ENCODE data around the gene TRIM38.
A peak's percentile ranks its signal among the peaks of the same experiment; 100 is the strongest.
"Not testable (repeated sequence)": the region's sequence is repeated elsewhere in the genome, so short reads cannot be mapped to it uniquely, and the experiment has no call there.

The TRIM38 gene

DNA sequence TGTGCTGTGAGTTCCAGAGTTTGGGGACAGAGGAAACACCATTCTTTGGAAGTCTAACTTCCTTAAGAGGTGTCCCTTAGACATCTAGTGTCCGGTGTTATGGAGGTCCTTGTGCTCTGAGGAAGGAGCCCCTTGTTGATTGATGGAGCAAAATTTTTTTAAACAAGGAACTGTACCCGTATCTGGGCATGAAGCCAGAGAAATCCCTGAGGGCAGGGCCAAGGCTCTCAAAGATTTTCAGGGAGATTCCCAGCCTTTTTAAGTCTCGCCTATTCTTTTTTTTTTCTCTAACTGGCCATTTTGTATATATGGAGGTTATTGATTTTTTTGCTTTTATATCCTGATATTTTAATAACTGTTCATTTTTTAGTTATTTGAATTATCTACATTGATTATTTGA lies 45.9 kb downstream of the TRIM38 start:
- no peak for DNase-seq

DNA sequence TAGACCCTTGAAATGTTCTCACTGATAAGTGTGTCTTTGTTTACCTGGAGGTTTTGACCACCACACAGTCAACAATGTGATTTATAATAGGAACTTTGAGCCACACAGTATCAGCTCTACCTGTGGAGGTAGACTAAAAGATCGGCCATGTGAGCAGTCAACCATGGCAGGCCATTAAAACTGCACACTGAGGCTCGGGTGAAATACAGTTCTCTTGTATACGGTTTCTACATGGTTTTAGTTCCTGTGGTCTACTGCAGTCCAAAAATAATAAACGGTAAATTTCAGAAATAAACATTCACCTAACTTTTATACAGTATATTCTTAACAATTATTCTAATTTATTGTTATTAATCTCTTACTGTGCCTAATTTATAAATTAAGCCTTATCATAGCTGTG lies 47.2 kb downstream of the TRIM38 start:
- DNase-seq = no peak

DNA sequence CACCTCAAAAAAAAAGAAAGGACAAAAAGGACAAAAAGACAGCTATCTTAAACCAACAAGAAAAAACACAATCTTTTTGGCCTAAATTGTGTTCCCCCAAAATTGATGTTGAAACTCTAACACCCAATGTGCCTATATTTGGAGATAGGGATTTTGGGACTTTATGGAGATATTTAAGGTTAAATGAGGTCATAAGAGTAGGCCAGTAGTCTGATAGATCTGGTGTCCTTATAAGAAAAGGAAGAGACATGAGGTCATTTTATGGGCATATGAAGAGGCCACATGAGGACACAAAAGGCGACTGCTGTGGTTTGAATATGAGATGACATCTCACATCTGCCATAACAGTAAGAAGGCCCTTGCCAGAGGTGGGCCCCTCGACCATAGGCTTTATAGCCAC lies 49.5 kb downstream of the TRIM38 start:
- DNase-seq = no peak

DNA sequence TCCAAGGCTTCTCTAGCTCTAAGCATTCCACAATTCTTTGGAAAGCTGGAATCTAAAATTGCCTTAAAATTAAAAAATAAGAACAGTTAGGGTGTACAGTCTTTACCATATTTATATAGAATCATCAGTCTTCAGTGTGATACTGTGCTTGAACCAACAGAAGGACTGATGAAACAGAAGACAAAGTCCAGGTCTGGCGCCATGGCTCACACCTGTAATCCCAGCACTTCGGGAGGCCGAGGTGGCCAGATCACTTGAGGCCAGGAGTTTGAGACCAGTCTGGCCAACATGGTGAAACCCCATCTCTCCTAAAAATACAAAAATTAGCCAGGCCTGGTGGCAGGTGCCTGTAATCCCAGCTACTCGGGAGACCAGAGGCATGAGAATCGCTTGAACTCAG lies 51.8 kb downstream of the TRIM38 start:
- not testable (repeated sequence) for DNase-seq

DNA sequence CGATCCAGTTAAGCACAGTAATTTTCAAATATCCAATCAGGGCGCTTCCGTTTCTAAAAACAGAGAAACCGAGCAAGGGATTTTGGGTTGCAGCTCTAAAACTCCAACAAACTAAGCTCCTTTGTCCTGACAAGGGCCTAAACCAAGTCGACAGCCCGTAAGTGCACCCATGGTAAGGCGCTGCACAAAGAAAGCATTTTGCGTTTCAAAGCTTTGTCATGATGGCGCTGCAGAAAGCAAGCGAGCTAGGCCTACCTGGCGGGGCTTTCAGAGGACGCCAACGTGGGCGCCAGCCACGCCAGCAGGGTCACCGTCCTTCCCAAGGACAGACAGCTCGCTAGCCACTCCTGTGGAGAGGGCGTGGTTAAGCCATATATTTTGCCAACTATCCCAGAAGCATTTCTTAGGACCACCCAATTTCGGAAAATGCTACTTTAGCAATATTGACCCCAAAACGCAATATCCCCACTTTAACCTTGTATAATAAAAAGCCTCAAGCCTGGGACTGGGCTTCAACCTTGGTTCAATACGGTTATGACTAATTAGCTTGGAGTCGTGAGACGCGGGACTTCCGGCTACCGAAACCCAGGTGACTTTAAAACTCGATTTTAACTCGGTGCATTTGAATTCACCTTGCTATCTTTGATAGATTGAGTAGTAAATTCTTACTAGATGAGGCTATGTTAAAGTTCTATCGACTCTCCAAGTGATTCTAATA lies 53.8 kb downstream of the TRIM38 start:
- DNase-seq = no peak

DNA sequence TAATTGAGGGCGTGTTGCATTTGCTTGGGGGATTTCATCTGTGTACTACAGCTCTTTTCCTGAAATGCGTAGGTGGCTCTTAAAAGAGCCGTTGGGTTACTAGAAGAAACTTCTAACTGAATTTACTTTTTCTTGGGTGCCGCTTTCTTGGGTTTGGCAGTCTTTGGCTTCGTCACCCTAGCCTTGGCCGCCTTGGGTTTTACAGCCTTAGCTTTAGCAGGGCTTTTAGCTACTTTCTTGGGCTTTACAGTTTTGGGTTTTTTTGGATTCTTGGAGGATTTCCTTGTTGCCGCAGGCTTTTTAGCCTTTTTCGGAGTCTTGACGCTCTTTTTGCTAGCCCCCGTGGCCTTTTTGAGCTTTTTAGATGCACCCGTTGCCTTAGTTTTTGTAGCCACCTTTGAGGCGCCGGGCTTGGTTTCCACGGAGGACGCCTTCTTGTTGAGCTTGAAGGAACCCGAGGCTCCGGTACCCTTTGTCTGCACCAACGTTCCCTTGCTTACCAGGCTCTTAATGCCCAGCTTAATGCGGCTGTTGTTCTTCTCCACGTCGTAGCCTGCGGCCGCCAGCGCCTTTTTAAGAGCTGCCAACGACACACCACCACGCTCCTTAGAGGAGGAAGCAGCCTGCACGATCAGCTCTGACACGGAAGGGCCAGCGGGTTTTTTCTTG lies 54.5 kb downstream of the TRIM38 start:
- no peak for DNase-seq

DNA sequence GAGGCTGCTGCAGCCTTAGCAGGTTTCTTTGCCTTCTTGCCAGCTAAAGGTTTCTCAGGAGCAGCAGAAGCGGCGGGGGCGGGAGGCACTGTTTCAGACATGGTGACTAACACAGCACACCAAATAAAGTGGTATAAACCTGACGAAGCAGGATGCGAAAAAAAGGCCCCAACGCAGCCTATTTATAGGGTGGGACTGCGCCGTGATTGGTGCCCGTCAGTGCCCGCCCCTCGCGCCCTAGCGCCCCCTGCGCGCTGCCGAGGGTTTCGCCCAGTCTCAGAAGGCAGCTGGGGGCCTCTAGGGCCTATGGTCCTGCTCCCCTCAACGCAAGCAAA lies 55.0 kb downstream of the TRIM38 start:
- peak; percentile 91 for DNase-seq

DNA sequence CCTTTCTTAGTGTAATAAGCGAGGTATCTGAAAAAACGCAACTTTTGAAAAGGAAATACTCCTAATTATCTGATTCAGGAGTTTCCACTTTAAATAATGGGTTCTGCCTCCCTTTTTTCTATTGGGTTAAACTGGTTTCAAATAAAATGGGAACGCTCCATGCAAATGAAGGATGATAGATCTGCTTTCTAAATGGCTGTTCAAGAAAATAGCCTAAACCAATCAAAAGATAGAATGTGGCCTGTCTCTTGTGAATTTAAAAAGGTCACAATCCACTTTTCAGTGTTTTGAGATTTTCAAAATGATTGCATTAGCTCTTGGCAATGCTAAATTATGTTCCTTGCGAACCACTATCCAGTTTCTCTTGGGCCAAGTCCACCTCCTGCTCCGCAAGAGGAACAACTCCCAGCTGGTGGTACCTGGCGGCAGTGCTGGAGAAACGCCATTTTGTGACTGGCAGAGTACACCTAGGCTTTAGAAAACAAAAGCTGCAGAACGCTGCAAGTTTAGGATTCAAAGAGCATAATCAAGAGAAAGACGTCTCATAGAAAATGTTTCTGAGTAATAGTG lies 56.7 kb downstream of the TRIM38 start:
- DNase-seq = no peak

DNA sequence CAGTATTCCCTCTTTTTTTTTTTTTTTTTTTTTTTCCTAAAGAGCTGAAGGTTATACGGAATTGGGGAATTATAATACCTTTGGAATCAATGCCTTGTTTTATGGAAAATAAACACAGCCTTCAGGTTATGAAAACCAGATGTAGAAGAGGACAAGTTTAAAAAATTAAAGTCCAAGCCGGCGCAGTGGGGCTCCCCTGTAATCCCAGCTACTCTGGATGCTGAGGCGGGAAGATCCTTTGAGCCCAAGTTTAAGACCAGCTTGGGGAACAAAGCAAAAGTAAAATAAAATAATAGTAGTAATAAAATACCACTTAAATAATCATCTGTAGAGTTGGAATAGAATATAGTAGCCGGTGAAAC lies 57.3 kb downstream of the TRIM38 start:
- DNase-seq = no peak

DNA sequence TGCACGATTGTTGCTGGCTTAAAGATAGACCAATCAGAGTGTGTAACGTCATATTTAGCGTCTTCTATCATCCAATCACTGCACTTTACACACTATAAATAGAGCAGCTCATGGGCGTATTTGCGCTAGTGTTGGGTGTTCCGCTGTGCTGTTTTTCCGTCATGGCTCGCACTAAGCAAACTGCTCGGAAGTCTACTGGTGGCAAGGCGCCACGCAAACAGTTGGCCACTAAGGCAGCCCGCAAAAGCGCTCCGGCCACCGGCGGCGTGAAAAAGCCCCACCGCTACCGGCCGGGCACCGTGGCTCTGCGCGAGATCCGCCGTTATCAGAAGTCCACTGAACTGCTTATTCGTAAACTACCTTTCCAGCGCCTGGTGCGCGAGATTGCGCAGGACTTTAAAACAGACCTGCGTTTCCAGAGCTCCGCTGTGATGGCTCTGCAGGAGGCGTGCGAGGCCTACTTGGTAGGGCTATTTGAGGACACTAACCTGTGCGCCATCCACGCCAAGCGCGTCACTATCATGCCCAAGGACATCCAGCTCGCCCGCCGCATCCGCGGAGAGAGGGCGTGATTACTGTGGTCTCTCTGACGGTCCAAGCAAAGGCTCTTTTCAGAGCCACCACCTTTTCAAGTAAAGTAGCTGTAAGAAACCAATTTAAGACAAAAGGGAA lies 57.9 kb downstream of the TRIM38 start:
- peak; percentile 74 for DNase-seq

DNA sequence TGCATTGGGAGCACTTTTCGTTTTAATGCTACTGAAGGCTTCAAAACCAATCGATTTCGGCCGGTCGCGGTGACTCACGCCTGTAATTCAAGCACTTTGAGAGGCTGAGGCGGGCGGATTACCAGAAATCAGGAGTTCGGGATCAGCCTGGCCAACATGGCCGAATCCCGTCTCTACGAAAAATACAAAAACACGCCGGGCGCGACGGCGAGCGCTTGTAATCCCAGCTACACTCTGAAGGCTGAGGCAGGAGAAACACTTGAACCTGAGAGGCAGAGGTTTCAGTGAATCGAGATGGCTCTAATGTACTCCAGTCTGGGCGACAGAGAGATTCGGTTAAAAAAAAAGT lies 58.4 kb downstream of the TRIM38 start:
- peak; percentile 75 for DNase-seq

DNA sequence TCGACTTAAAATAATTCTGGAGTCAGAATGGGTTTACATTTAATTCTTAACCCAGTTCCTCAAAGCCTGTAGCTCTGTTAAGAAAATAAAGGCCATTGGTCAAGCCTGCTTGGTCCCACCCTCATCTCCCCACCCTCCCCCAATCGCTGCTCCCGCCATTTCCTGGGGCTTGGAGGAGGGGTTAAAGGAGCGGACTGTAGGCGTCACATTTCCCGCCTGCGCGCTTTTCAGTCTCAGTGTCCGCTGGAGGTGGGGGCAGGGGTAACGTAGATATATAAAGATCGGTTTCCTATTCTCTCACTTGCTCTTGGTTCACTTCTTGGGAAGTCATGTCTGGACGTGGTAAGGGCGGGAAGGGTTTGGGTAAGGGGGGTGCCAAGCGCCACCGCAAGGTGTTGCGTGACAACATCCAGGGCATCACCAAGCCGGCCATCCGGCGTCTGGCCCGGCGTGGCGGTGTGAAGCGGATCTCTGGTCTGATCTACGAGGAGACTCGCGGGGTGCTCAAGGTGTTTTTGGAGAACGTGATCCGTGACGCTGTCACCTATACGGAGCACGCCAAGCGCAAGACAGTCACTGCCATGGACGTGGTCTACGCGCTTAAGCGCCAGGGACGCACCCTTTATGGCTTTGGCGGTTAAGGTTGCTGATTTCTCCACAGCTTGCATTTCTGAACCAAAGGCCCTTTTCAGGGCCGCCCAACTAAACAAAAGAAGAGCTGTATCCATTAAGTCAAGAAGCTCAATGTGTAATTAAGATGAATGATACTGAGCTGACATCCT lies 58.9 kb downstream of the TRIM38 start:
- peak; percentile 93 for DNase-seq

DNA sequence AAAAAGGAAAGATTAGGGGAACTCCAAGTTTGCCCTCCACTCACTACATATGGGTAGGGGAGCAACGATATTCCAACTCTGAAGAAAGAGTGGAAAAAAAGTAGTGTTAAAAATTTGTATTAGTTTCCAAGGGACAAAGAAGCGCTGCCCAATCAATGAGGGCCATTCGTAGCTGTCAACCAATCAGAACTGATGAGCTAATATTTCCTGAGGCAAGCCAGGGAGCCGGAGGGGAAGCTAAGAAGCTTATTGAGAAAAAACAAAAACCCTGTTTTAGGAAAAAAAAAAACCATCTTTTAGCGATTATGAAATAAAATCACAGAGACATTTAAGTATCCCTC lies 59.5 kb downstream of the TRIM38 start:
- DNase-seq = peak; percentile 59

DNA sequence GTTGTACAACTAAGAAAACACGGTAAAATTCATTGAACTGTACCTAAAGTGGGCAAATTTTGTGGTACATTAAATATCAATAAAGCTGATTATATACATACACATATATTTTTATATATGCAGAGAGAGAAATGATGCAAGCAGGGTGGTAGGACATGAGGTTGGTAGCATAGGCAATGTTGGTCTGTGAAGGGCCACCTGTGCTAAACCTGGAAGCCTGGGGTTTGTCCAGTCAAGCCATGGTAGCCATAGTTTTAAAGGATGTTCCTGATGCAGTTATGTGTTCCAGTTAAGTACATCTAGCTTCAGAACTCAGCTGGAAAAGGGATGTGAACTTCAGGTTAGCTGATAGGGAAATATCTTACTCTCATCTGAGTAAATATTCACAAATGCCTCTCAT lies 60.1 kb downstream of the TRIM38 start:
- no peak for DNase-seq

DNA sequence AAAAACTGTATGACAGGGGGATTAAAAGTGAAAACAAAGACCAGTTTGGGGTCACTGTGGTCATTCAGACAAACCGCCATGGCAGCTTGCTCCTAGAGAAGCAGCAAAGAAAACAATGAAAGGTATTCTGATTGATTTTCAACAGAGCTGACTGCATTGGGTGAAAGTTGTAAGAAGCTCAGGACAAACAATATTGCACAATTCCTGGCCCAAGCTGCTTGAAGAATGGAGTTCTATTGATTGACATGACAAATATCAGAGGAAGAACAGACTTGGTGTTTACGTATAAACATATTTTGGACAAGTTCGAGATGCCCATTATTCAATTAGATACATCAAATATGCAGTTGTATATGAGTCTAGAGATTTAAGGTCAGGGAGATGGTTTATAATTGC lies 62.0 kb downstream of the TRIM38 start:
- no peak for DNase-seq

DNA sequence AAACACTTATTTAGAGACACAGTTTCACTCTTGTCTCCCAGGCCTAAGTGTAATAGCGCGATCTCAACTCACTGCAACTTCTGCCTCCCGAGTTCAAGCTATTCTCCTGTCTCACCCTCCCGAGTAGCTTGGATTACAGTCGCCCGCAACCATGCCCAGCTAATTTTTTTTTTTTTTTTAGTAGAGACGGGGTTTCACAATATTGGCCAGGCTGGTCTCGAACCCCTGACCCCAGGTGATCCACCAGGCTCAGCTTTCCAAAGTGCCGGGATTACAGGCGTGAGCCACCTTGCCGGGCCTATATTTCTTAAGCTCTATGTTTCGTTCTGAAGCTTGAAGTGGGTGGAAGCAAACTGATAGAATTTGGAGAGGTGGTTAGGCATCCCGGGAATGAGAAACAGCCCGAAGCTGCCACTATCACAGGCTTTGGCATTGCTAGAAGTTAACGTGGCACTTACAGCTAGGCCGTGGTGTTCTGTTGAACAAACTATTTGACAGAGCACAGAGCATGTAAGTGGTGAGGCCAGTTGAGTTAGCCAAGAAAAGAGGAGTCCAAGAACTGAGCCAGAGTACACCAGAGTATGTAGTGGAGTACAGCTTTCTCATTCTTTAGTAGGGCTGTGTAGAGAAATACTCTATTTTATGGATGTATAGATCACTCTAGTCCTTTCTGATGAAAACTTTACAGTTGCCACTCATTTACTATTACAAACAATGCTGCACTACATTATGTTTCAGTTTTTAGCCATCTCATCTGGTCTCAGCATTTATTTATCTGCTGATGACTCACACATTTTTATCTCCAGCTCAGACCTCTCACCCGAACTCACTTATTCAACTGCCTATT lies 62.7 kb downstream of the TRIM38 start:
- no peak for DNase-seq

DNA sequence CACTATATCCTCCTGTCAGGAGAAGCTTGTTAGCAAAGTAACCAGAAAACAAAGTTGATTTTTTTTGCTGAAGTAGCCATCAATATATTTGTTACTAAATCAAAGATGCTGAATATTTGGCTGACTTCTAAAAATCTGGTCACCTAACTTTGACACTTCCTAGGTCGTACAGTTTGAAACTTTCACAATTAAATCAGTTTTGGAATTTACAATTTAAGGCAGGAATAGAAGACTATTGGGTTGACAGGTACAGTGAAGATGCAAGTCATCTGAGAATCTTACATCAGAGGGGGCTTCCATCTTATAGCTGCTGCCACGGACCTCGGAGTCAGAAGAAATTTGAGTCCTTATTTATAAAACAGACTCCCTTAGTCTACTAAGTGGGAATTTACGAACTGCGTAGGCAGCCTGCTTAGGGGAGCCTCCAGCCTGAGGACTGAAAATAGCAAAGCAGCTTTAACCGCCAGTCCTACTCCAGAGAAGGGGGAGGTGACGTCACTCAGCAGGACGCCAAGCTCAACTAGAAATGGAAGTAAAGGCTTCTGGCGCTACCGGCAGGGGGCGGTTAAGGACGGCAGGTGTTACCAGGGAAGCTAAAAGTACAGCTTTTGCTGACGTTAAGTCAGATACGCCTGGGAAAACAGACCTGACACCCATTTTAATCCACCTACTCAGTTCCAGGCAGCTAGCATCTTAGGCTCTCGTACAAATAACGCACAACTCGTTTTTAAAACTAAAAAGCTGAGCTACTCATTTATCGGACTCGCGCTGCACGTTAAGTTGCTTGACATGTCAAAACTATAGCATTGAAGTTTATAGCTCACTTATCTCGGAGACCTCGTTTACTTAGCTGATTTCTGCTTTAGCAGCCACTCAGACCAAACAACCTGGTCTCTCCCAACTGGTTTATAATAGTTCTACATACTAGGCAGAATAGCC lies 63.6 kb downstream of the TRIM38 start:
- DNase-seq = peak; percentile 95

DNA sequence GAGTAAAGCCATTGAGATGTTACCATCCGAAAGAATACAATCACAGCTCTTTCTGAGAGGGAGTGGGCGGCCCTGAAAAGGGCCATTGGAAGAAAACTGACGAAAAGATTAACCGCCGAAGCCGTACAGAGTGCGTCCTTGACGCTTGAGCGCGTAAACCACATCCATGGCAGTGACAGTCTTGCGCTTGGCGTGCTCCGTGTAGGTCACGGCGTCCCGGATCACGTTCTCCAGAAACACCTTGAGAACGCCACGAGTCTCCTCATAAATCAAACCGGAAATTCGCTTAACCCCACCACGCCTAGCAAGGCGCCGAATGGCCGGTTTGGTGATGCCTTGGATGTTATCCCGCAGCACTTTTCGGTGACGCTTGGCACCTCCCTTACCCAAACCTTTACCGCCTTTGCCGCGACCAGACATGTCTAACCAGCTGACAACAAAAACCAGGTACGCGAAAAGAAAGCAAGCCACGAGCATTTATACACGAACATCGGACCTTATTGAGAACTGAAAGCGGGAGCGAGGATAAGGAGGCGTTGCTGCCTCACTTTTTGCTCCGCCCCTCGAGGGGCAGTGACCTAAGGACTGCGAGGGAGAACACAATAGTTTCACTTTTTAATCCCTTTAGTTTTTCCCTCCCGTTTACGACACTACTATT lies 64.4 kb downstream of the TRIM38 start:
- DNase-seq = peak; percentile 94

DNA sequence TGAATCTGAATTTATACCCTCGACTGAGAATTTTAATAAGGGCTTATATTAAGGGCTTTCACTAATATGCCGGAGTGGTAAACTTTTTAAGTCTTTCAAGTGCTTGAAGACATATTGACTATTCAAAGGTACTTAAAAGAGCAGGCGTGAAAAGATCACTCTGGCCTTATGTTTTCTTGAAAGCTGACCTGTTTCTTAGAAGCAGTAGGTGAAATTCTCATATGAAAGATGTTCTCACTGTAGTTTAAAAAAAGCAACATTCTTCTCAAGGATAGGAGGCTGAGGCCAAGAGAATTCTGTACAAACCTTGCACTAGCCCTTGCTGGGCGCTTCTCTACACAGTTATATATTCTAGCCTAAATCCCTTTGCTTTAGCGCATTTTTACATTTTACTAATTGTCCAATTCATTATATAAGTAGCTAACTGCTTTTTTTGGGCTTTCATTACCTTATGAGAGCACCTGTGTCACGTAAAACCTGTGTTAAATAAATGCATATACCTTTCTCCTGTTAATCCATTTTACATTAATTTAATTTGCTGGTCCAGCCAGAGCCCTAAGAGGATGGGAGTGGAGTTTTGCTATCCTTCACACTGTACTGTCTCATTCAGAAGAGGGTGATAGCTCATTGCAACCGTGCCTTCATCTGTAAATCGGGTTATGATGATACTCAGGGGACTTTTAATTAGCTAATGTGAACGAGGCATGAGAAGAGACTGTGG lies 65.0 kb downstream of the TRIM38 start:
- no peak for DNase-seq

DNA sequence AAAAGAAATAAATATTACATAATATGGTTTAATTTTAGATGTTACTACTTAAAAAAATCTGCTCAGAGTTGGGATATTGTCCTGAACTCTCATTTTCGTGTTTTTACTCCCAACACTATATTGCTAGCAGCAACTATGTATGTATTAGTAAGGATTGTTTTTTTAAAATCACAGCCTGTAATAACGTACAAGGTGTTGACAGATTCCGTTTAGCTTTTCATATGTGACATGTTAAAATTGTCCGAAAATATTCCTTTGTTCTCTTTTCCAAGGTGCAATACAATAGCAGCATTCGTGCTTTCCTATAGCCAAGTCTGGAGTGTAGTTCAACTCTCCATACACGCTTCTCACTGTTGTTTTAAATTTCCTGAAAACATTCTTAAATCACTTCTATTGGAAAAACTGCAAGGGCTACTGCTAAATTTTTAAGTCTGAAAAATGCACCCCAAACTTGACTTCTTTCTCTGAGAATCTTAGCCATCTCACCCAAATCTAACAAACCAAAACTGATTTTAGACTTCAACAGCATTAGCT lies 65.7 kb downstream of the TRIM38 start:
- DNase-seq = no peak

All from stimulated activated CD4-positive, alpha-beta T cell treated with anti-CD3 and anti-CD28 coated beads, Interleukin-15, amount 100 ng/mL, for 24 hours (primary cell).